GM18505 (cell line): Measurements from ENCODE around the gene MORN3.

Source experiments
- ATAC-seq: cut with Tn5 transposase; IDR thresholded peaks from one replicate; pipeline ENCODE4 v1.9.1; 2021; ENCODE audit not compliant: unreplicated experiment
- POLR2A ChIP-seq: IDR thresholded peaks from 4 replicates; pipeline ENCODE4 v1.6.1; 2011; ENCODE audit warnings: borderline replicate concordance; ENCODE audit not compliant: insufficient read depth, insufficient read length; ENCODE audit errors: extremely low read depth

The MORN3 gene

DNA sequence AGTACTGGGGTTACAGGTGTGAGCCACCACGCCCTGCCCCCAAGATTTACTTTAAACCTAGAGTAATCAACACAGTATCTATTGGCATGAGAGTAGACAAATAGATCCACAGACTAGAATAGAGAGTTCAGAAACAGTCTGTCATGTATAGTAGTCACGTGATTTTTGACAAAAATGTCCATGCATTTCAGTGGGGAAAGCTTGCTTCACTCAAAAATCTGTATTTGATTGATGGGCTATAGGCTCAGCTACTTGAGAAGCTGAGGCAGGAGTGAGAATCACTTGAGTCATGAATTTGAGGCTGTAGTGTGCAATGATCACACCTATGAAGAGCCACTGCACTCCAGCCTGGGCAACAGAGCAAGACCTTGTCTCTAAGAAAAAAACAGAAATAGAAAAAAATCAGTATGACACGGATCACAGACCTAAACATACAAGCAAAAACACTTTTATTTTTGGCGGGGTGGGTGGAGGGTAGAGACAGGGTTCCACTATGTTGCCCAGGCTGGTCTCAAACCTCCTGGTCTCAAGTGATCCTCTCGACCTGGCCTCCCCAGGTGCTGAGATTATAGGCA lies 50.7 kb downstream of the MORN3 start:
- no peak for ATAC-seq
- TF ChIP-seq POLR2A: no peak

DNA sequence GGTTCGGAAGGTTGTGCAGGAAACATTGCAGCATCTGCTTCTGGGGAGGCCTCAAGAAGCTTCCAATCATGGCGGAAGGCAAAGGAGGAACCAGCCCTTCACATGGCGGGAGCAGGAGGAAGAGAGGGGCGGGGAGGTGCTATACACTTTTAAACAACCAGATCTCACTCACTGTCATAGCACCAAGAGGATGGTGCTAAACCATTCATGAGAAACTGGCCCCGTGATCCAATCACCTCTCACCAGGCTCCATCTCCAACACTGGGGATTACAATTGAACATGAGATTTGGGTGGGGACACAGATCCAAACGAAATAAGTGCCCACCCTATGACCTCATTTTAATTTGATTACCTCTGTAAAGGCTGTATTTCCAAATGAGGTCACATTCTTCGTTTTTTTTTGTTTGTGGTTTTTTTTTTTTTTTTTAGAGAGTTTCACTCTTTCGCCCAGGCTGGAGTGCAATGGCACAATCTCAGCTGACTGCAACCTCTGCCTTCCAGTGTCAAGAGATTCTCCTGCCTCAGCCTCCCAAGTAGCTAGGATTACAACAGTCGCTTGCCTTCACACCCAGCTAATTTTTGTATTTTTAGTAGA lies 54.5 kb downstream of the MORN3 start:
- no peak for TF ChIP-seq POLR2A
- ATAC-seq: no peak

DNA sequence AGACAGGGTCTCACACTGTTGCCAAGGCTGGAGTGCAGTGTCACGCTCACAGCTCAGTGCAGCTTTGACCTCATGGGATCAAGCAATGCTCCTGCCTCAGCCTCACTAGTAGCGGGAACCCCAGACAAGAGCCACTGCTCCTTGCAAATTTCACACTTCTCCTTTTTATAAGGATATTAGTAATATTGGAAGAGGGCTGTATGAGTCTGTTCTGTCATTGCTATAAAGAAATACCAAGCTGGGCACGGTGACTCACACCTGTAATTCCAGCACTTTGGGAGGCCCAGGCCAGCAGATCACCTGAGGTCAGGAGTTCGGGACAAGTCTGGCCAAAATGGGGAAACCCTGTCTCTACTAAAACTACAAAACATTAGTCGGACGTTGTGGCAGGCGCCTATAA lies 56.0 kb downstream of the MORN3 start:
- no peak for ATAC-seq
- TF ChIP-seq POLR2A: no peak

DNA sequence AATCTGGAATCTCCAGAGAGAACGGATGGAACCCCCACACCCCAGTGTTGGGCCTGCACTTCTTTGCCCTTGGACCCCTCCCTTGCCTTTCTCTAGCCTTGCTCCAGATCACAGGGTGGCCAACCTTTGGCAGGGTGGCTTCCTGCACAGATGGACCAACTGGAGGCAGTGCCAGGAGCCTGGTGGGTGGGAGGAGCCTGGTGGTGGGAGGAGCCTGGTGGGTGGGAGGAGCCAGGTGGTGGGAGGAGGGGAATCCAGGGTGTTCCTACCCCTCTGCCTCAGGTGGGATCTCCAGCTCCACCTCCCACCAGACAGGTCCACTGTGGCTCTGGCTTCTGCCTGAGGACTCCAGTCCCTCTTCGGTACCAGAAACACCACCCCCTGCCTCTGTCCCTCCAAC lies 58.1 kb downstream of the MORN3 start:
- ATAC-seq: no peak
- TF ChIP-seq POLR2A: no peak

DNA sequence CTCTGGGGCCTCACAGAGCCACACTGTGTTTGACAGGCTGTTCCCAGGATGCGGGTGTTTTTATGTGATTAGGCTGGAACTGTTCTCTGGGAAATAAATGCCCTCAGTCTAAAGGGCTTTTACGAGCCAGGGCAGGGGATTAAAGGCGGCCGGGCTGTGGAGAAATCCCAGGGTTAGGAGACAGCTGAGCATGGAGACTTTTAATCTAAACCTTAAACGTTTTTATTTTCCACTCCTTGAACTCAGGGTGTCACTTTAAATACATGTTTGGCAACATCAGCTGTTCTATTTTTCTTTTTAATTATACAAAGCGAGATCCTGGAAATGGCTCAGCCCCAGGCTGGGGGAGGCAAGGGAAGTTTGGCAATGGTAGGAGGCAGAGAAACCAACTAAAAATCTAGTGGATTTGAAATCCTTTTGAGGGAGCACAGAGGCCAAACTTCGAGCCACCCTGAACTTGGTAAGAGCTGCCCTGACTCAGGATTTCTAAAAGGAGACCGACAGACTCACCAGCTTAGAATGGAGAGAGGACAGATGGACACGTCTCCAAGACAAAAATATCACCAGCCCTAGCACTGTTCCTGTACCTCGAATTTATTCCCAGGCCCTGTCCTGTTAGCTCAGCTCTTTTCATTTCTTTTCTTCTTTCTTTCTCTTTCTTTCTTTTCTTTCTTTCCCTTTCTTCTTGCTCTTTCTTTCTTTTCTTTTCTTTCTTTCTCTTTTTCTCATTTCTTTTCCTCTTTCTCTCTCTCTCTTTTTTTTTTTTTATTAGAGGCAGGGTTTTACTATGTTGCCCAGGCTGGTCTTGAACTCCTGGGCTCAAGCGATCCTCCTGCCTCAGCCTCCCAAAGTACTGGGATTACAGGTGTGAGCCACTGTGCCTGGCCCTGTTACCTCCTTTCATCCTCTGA lies 59.0 kb downstream of the MORN3 start:
- no peak for ATAC-seq
- TF ChIP-seq POLR2A: no peak

DNA sequence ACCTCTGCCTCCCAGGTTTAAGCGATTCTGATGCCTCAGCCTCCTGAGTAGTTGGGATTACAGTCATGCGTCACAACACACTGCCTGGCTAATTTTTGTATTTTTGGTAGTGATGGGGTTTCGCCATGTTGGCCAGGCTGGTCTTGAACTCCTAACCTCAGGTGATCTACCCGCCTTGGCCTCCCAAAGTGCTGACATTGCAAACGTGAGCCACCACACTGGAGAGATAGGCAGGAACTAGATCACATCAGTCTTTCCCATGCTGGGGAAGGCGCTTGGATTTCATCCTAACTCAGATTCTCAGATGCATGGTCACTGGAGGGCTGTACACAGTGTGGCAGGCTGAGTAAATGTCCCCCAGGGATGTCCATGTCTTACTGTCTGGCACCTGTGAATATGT lies 61.2 kb downstream of the MORN3 start:
- no peak for ATAC-seq
- TF ChIP-seq POLR2A: no peak

DNA sequence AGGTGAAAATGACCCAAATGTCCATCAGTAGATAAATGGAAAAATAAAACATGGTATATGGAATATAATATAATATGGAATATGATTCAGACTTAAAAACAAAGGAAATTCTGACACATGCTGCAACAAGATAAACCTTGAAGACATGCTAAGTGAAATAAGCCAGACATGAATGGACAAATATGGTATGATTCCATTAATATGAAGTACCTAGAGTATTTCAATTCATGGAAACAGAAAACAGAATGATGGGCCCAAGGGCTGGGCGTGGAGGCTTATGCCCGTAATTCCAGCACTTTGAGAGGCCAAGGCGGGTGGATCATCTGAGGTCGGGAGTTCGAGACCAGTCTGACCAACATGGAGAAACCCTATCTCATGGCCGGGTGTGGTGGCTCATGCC lies 65.9 kb downstream of the MORN3 start:
- no peak for ATAC-seq
- no peak for TF ChIP-seq POLR2A

DNA sequence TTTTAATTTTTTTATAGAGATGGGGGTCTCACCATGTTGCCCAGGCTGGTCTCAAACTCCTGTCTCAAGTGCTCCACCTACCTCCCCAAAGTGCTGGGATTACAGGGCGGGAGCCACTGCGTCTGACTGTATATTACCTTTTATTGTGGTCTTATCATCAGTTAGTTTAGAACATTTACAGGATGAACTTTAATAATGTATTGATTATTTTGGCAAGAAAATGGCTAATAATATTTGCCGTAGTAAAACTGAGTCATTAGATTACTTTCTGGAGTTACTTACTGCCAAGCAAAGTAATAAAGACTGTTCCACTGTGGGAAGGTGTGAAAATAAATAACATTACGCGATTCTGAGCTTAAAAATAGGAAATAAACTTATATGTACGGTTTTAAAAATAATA lies 66.7 kb downstream of the MORN3 start:
- no peak for ATAC-seq
- no peak for TF ChIP-seq POLR2A

DNA sequence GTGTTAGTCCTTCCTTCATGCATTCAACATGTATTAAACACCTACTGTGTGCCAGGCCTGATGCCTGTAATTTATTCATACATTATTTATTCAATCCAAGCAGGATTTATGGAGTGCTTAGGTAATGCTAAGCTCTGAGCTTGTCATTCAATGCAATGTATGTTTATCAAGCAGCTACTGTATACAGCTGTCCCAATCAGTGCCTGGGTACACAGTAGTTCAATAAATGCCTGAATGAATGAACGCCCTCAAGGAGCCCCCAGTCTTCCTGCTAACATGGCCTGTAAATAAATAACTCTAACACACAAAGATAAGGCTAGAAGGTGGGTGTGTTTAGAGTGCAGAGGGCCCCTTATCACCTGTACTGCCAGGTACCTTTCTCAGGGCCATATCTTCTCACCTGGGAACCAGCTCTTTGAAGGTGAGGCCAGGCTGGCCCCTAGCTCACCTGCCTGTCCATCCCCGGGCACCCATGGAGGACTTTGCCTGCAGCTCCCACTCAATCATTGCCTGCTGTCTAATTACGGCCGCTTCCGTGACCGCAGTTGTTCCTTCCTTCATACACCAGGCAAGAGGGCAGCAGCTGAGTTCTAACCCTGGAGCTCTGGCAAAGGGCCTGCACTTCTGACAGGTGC lies 68.6 kb downstream of the MORN3 start:
- ATAC-seq: no peak
- TF ChIP-seq POLR2A: no peak
